Right lobe of liver (tissue), 4 donors: ENCODE measurements around the gene LRP11.

Experiments
- POLR2A ChIP-seq: fragments of 450-650 bp; IDR thresholded peaks from one replicate; pipeline ENCODE4 v1.6.1; 2017; ENCODE audit warnings: antibody characterized with exemption, mild to moderate bottlenecking
- TF ChIP-seq, protein P1 (sequence below), 4 donors: fragments of 200-600 bp in 3 of 4; fragments of 450-650 bp in 1 of 4; IDR thresholded peaks; one replicate each; pipeline versions ENCODE4 v1.5.1 to v1.8.0; 2016 to 2022; ENCODE audit warnings: antibody characterized with exemption in 4 of 4, mild to moderate bottlenecking in 2 of 4
- donor health status: DM: no; HTN: no; CAD: no.
- donor health status: DM: no; HTN: no; CAD: no.
- donor health status: DM: no; HTN: yes; CAD: no.

DNA sequence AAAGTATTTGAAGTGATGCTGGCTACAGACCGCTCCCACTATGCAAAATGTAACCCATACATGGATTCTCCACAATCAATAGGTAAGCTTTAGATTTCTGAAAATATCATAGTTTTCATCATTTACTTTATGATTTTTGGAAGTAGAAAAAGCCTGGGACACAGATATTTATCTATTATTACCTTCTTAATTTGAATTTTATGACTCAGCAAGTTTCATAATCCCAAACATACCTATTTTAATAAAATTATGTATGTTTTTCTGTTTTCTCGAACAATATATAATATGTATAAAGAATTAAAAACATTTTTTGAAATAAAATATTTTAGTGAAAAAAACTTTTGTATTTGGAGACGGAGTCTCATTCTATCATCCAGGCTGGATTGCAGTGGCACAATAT, 93.0 kb downstream of the LRP11 start:
- no peak for TF ChIP-seq POLR2A
- TF ChIP-seq, protein P1, sequence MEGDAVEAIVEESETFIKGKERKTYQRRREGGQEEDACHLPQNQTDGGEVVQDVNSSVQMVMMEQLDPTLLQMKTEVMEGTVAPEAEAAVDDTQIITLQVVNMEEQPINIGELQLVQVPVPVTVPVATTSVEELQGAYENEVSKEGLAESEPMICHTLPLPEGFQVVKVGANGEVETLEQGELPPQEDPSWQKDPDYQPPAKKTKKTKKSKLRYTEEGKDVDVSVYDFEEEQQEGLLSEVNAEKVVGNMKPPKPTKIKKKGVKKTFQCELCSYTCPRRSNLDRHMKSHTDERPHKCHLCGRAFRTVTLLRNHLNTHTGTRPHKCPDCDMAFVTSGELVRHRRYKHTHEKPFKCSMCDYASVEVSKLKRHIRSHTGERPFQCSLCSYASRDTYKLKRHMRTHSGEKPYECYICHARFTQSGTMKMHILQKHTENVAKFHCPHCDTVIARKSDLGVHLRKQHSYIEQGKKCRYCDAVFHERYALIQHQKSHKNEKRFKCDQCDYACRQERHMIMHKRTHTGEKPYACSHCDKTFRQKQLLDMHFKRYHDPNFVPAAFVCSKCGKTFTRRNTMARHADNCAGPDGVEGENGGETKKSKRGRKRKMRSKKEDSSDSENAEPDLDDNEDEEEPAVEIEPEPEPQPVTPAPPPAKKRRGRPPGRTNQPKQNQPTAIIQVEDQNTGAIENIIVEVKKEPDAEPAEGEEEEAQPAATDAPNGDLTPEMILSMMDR (IDR thresholded peaks at IDR 0.05), result no peak
